ENCODE data around the gene SEMA4A.

Gene SEMA4A

GRCh38 chr1:156134716-156135435 lies 18.5 kb upstream of the SEMA4A start:
- DNase-seq (ENCODE audit: low read depth, low spot score) = no peak
- Histone ChIP-seq H3K4me1 (ENCODE audit: insufficient read depth, insufficient read length) (peaks cover 23% of the 10 kb centered on the region), H3K9me3 (ENCODE audit: insufficient read depth, low read length) (no peaks in the 10 kb centered on the region), H3K27me3 (ENCODE audit: insufficient read depth, insufficient read length) (no peaks in the 10 kb centered on the region), H3K9ac (ENCODE audit: insufficient read length, low read depth) (no peak overlapping the region), H3K36me3 (ENCODE audit: insufficient read depth, insufficient read length, low read length) (peaks cover 90% of the 10 kb centered on the region), H3K4me3 (ENCODE audit: insufficient read length, low read depth) (no peak overlapping the region)
- no peak for TF ChIP-seq YY1 (IDR thresholded peaks at IDR 0.05; ENCODE audit: insufficient read depth, insufficient read length)
- no peak for TF ChIP-seq SUZ12 (IDR thresholded peaks at IDR 0.05; ENCODE audit: extremely low read depth, insufficient read depth, insufficient read length)
- no peak for TF ChIP-seq ZNF274 (IDR thresholded peaks at IDR 0.05; ENCODE audit: low read depth, low read length)

- Histone ChIP-seq H3K4me1 (ENCODE audit: insufficient read depth, insufficient read length) (peaks cover 28% of the 10 kb centered on the region), H3K9me3 (ENCODE audit: insufficient read depth, low read length) (no peaks in the 10 kb centered on the region), H3K9ac (ENCODE audit: insufficient read length, low read depth) (peak overlapping the region; percentile 11), H3K36me3 (ENCODE audit: insufficient read depth, insufficient read length, low read length) (peaks cover 96% of the 10 kb centered on the region), H3K27me3 (ENCODE audit: insufficient read depth, insufficient read length) (no peaks in the 10 kb centered on the region), H3K4me3 (ENCODE audit: insufficient read length, low read depth) (no peak overlapping the region)
- no peak for TF ChIP-seq SUZ12 (IDR thresholded peaks at IDR 0.05; ENCODE audit: extremely low read depth, insufficient read depth, insufficient read length)
- DNase-seq (ENCODE audit: low read depth, low spot score) = no peak
Measured at GRCh38 chr1:156135930-156136871, 17.2 kb upstream of the SEMA4A start.

GRCh38 chr1:156136970-156137483 lies 16.4 kb upstream of the SEMA4A start:
- no peak for DNase-seq (ENCODE audit: low read depth, low spot score)
- Histone ChIP-seq H3K4me1 (ENCODE audit: insufficient read depth, insufficient read length) (peaks cover 32% of the 10 kb centered on the region), H3K27me3 (ENCODE audit: insufficient read depth, insufficient read length) (no peaks in the 10 kb centered on the region), H3K9ac (ENCODE audit: insufficient read length, low read depth) (peak overlapping the region; percentile 39), H3K36me3 (ENCODE audit: insufficient read depth, insufficient read length, low read length) (peaks cover 92% of the 10 kb centered on the region), H3K4me3 (ENCODE audit: insufficient read length, low read depth) (no peak overlapping the region), H3K9me3 (ENCODE audit: insufficient read depth, low read length) (no peaks in the 10 kb centered on the region)
- no peak for TF ChIP-seq ZNF274 (IDR thresholded peaks at IDR 0.05; ENCODE audit: low read depth, low read length)
- TF ChIP-seq SUZ12 (IDR thresholded peaks at IDR 0.05; ENCODE audit: extremely low read depth, insufficient read depth, insufficient read length) = no peak
- TF ChIP-seq YY1 (IDR thresholded peaks at IDR 0.05; ENCODE audit: insufficient read depth, insufficient read length) = no peak

GRCh38 chr1:156138458-156138867 lies 14.9 kb upstream of the SEMA4A start:
- H3K36me3 ChIP-seq (ENCODE audit: insufficient read depth, insufficient read length, low read length) = peaks cover 81% of the 10 kb centered on the region

GRCh38 chr1:156140879-156141707 lies 12.3 kb upstream of the SEMA4A start:
- Histone ChIP-seq H3K27me3 (ENCODE audit: insufficient read depth, insufficient read length) (no peaks in the 10 kb centered on the region), H3K9ac (ENCODE audit: insufficient read length, low read depth) (peak overlapping the region; percentile 47), H3K9me3 (ENCODE audit: insufficient read depth, low read length) (no peaks in the 10 kb centered on the region), H3K4me3 (ENCODE audit: insufficient read length, low read depth) (no peak overlapping the region), H3K4me1 (ENCODE audit: insufficient read depth, insufficient read length) (peaks cover 34% of the 10 kb centered on the region), H3K36me3 (ENCODE audit: insufficient read depth, insufficient read length, low read length) (peaks cover 55% of the 10 kb centered on the region)
- TF ChIP-seq YY1 (IDR thresholded peaks at IDR 0.05; ENCODE audit: insufficient read depth, insufficient read length) (no peak), ZNF274 (IDR thresholded peaks at IDR 0.05; ENCODE audit: low read depth, low read length) (no peak), SUZ12 (IDR thresholded peaks at IDR 0.05; ENCODE audit: extremely low read depth, insufficient read depth, insufficient read length) (no peak)
- DNase-seq (ENCODE audit: low read depth, low spot score) = peak; percentile 76

More at GRCh38 chr1:156138458-156138867, 14.9 kb upstream of the SEMA4A start:
- no peaks in the 10 kb centered on the region for H3K27me3 ChIP-seq (ENCODE audit: insufficient read depth, insufficient read length)
- peaks cover 32% of the 10 kb centered on the region for H3K4me1 ChIP-seq (ENCODE audit: insufficient read depth, insufficient read length)
- H3K9ac ChIP-seq (ENCODE audit: insufficient read length, low read depth) = peak overlapping the region; percentile 53
- DNase-seq (ENCODE audit: low read depth, low spot score) = no peak
- no peaks in the 10 kb centered on the region for H3K9me3 ChIP-seq (ENCODE audit: insufficient read depth, low read length)
- no peak overlapping the region for H3K4me3 ChIP-seq (ENCODE audit: insufficient read length, low read depth)
- no peak for TF ChIP-seq SUZ12 (IDR thresholded peaks at IDR 0.05; ENCODE audit: extremely low read depth, insufficient read depth, insufficient read length)
- TF ChIP-seq YY1 (IDR thresholded peaks at IDR 0.05; ENCODE audit: insufficient read depth, insufficient read length) = no peak
- no peak for TF ChIP-seq ZNF274 (IDR thresholded peaks at IDR 0.05; ENCODE audit: low read depth, low read length)

- Histone ChIP-seq H3K4me3 (ENCODE audit: insufficient read length, low read depth) (no peak overlapping the region), H3K27me3 (ENCODE audit: insufficient read depth, insufficient read length) (no peaks in the 10 kb centered on the region), H3K9me3 (ENCODE audit: insufficient read depth, low read length) (no peaks in the 10 kb centered on the region), H3K4me1 (ENCODE audit: insufficient read depth, insufficient read length) (peaks cover 37% of the 10 kb centered on the region), H3K9ac (ENCODE audit: insufficient read length, low read depth) (peak overlapping the region; percentile 22), H3K36me3 (ENCODE audit: insufficient read depth, insufficient read length, low read length) (peaks cover 26% of the 10 kb centered on the region)
- DNase-seq (ENCODE audit: low read depth, low spot score) = no peak
- TF ChIP-seq YY1 (IDR thresholded peaks at IDR 0.05; ENCODE audit: insufficient read depth, insufficient read length) (no peak), ZNF274 (IDR thresholded peaks at IDR 0.05; ENCODE audit: low read depth, low read length) (no peak), SUZ12 (IDR thresholded peaks at IDR 0.05; ENCODE audit: extremely low read depth, insufficient read depth, insufficient read length) (no peak)
Measured at GRCh38 chr1:156143765-156144489, 9.5 kb upstream of the SEMA4A start.

Measured in NT2/D1 (cell line).